GM21723 (cell line): Measurements from ENCODE around the gene MRPL23.
A peak's percentile ranks its signal among the peaks of the same experiment; 100 is the strongest.

Experiments
- ATAC-seq: cut with Tn5 transposase; IDR thresholded peaks from one replicate; pipeline ENCODE4 v1.9.1; 2021; ENCODE audit warnings: mild to moderate bottlenecking, moderate library complexity; ENCODE audit not compliant: unreplicated experiment

Gene MRPL23

DNA sequence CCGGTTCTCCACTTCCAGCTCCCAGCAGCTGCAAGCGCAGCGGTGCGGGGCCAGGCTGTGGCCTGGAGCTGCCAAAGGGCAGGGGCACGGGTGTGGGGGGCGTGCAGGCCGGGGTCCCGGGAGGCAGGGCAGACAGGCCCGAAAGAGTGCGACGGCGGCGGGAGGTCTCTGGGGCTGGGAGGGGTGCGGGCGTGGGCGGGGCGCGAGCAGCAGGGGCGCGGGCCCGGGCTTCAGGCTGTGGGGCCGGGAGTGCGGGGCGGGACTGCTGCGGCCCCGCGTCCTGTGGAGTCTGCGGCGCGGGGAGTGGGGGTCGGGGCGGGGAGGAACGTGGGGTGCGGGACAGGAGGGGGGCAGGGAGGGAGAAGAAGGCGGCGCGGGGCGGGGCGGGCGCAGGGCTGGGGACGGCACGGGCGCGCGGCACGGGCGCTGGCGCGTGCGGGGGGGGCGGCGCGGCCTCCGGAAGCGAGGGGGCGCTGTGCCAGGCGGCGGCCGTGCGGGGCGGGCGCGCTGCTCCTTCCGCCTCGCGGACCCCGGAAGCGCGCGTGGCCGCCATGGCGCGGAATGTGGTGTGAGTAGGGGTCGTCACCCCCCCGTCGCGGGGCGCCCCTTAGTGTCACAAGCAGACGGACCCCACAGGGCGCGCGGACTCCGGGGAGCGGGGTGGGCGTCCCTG, at the start of gene MRPL23:
MRPL23 (plus strand) TSS at position 521 of the 673 bp plus-strand sequence; CDS start at position 552, 31 bp downstream.
- ATAC-seq: no peak

DNA sequence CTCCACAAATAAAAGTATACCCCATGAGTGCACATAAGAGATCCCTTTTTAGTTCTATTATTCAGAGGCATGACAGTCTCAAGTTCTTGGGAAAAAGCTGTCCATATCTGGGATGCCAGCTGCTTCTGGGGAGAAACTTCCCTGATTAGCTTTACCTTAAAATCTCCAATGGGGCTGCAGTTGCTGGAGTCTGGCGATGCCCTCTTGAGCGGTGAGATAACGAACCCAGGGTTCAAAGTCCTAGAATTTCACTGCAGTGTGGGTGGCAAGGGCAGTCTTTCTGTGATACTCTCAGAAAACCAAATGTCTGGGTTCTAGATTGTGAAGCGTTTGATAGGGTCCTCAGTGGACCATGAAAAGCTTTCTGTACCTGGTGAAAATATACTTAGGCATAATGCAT, 48.0 kb upstream of the MRPL23 start:
- no peak for ATAC-seq

DNA sequence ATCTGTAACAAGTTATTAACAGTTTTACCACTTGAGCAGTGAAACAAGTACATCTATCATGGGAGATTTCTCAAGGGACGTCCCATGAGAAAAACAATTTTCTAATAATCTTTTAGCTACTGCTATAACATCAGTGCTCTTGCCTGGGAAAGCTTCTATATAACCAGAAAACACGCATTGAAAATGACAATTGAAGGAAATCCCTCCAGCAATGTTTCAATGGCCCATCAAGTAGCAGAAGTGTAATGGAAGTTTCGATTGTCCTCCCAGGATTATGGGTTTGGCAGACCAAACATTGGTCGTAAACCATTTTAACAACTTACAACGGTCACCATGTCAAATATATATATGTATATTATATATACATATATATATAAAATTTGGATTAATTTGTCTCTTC, 47.4 kb upstream of the MRPL23 start:
- ATAC-seq: no peak

DNA sequence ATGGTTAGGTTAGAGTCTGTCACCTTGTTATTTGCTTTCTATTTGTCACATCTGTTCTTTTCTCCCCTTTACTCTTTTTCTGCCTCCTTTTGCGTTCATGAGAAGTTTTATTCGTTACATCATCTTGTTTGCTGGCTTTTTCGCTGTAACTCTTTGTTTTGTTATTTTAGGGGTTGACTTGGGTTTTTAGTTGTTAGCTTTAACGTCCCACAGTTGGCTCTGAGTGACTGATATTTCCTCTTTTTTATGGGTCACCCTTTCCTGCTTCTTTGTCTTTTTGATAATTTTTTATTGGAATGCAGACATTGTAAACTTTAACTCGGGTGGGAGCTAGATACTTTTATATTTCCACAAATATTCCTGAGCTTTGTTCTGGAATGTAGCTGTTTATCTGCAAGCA, 41.0 kb upstream of the MRPL23 start:
- no peak for ATAC-seq

DNA sequence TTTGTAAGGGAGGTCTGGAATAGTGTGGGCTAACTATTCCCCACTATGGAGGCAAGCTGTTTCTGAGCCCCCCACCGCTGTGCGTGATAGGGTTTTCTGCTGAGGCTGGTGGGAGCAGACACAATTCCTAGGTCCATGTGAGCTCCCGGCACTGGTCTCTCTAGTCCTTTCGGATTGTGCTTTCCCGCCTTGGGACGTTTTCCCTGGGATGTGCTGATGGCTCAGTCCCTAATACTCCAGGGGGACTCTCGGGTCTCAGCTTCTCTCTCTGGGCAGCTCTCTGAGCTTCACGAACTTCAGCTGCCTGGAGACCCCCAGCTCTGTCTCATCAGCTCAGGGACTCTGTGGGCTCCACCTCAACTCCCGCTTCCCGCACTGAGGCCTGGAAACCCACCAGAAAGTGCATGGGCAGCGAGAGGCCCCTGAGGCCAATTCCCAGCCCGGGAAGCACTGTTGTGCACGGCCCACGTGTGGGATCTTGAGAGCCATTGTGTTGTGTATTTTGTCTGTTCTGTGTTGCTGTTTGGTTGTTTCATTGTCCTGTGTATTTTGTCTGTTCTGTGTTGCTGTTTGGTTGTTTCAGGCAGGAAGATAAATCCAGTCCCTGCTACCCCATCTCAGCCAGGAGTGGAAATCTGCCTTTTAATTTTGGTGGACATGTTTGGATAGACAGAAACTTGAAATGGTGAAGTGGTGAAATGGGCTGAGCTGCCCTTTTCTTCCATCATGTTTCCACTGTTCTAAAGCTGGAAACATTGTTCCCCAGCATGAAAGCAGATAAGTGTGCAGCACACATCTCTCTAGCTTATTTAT, 40.3 kb upstream of the MRPL23 start:
- ATAC-seq: no peak

DNA sequence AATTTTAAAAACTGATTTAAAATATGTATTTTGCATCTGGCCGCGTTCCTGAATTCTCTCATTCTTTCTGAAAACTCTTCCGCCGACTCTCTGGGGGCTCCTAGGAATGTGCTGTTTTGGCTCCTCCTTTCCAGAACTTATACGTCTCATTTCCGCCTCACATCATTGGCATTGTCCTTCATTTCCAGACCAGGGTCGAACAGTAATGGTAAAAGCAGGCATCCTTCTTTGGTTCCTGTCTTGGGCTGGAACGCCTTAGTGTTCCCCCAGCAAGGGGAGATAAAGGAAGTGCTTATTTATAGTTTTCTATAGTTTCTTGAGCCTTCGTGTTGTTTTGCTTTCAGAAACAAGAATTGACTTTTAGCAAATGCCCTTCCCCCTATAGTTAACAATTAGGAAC, 38.5 kb upstream of the MRPL23 start:
- ATAC-seq: no peak

DNA sequence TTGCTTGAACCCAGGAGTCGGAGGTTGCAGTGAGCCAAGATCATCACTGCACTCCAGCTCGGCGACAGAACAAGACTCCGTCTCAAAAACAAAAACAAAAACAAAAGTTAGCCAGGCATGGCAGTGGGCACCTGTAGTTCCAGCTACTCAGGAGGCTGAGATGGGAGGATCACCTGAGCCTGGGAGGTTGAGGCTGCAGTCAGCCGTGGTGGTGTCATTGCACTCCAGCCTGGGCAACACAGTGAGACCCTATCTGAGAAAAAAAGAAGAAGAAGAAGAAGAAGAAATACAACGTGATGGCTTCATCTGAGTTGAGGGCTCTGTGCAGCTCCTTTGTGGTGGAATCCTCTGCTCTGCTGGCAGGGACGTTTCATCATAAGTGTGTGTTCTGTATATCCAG, 37.6 kb upstream of the MRPL23 start:
- ATAC-seq: no peak

DNA sequence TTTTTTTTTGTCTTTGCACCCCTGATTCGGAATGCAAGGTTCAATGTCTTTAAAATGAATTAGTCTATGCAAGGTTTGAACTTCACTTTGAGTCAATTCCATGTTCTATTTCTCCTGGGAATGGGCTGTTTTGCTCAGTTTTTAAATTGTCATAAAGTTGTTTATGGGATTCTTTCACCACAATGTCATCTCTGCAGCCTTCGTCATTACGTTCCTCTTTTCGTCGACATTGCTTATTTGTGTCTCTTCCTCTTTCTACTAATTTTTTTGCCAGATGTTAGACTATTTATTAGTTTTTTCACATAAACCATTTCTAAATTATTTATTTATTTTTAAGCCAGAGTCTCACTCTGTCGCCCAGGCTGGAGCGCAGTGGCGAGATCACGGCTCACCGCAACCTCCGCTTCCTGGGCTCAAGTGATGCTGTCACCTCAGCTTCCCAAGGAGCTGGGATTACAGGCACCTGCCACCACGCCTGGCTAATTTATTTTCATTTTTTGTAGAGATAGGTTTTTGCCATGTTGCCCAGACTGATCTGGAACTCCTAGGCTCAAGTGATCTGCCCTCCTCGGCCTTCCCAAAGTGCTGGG, 34.7 kb upstream of the MRPL23 start:
- no peak for ATAC-seq

DNA sequence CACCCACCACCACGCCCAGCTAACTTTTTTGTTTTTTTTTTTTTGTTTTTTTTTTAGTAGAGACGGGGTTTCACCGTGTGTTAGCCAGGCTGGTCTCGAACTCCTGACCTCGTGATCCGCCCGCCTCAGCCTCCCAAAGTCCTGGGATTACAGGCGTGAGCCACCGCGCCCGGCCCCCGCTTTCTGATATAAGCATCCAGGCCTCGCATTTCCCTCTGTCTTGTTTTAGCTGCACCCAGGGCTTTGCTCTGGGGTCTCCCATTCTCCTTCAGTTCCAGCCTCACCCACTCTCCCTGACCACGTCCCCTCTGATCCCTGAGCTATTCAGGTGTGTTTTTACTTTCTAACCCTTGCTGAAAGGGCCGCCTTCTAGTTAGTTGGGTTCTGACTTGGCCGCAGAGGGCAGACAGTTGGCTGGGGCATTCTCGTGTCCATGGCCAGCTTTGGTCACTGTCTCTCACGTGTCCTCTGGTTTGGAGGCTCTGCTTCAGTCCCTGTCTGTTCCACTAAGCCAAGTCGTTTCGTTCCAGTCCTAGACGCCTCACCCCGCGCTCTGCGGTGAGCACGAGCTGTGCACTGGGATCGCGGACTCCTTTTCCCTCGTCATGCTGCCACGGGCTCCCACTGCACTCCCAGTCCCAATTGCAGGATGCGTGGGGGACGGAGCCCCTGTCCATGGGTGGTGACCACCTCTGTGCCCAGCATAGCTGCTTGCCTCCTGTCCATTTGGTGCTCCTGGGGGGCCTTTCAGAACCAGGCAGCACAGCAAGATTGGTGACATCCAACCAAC, 33.7 kb upstream of the MRPL23 start:
- ATAC-seq: no peak

DNA sequence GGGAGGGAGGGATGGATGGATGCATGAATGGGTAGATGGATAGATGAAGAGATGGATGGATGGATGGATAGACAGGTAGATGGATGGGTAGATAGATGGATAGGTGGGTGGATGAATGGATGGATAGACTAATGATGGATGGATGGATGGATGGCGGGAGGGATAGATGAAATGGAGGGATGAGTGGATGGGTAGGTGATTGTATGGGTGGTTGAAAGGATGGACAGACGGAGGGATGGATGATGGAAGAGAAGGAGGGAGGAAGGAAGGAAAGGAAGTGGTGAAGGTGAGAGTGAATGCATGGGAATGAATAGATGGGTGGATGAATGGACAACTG, 31.4 kb upstream of the MRPL23 start:
- ATAC-seq: no peak

DNA sequence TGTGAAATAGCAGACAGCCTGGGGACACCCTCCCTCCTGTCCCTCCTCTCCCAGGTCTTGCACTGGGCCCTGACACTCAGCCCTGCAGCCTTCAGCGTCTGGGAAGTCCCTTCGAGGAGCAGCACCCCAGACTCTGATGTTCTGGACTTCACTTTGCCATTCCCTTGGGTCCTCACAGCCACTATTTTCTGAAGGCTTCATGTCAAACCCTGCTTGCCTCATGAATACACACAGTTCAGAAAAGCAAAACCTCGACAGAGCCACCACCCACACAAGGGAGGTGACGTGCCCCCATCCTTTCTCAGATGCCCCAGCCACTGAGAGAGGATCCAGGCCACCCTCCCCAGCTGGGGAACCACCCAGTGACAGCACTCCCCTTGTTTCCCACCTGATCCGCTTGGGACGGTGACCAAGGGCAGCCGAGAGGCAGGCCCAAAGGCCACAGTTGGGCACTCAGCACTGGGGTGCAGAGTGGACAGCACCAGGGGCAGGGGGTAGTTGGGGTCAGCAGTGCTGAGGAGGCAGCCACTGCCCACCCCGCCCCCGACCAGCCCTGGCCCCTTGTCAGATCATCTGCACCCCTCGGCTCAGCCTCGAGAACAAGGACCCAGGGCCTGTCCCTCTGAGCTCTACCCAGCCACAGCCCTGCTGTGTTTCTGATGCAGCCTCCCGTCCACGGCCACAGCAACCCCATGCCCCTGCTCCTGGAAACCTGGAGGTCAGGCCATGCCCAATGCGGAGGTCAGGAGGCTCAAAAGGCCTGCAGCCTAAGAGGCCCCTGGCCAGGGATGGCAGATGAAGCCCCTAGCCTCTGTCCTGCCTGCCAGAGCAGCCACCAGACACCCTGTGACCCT, 30.8 kb upstream of the MRPL23 start:
- ATAC-seq: peak; percentile 60

DNA sequence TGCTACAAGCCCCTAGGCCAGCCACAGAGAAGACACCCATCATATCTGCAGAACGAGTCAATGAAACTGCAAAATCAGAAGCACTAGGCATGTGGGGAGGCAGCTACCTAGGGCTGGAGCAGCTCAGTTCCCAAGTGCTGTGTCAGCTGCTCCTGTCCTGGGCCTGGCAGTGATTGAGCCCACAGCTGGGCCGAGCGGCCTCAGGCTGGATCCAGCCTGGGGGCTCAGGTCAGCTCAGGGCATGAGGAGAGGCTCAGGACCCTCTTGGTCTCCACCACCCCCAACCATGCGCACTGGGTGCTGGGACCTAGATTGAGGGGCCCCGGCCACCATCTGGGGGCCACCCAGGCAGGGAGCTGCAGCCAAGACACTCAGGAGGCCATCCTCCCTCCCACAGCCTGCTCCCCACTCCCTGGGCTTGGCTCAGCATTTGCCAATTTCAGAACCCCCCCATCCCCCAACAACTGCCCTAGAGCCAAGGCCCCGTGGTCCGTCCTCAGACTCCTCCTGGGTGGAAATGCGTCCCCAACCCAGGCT, 30.1 kb upstream of the MRPL23 start:
- ATAC-seq: peak; percentile 19

DNA sequence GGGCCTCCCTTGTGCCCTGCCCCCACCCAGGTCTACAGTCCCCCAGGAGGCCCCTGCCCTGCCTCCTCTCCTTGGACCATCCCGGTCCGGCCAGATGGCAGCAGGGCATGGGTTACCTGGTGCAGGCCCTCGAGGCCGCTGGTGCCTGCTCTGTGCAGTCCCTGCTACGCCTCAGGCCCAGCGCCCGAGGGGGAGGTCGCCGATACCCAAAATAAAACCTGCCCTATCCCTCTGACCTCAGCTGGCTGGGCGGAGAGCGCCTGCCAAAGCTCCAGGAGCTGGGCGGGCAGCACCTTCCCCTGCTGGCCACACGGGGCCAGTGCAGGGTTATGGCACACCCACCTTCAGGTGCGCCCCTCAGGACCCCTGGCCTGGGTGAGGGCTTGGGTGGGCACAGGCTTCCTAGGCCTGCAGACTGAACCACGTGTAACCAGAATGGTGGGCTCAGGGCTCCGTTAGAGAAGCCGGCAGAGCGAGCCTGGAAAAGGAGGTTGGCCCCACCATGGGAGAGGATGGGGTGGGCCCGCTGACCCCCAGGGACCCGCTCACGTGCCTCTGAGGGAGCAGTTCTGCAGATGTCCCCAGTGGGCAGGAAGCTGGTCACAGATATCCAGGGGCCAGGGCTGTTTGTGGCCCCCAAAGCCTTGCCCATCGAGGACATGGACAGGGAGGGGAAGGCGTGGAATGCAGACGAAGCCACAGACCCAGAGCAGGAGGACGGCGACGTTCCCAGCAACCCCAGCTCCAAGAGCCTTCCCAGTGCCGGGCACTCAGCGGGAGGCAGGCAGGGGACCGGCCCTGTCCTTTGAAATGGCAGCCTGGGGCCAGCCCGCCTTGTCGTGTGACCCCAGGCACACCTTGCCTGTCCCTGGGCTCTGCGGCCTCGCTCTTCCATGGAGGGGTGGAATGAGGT, 29.4 kb upstream of the MRPL23 start:
- ATAC-seq: no peak

DNA sequence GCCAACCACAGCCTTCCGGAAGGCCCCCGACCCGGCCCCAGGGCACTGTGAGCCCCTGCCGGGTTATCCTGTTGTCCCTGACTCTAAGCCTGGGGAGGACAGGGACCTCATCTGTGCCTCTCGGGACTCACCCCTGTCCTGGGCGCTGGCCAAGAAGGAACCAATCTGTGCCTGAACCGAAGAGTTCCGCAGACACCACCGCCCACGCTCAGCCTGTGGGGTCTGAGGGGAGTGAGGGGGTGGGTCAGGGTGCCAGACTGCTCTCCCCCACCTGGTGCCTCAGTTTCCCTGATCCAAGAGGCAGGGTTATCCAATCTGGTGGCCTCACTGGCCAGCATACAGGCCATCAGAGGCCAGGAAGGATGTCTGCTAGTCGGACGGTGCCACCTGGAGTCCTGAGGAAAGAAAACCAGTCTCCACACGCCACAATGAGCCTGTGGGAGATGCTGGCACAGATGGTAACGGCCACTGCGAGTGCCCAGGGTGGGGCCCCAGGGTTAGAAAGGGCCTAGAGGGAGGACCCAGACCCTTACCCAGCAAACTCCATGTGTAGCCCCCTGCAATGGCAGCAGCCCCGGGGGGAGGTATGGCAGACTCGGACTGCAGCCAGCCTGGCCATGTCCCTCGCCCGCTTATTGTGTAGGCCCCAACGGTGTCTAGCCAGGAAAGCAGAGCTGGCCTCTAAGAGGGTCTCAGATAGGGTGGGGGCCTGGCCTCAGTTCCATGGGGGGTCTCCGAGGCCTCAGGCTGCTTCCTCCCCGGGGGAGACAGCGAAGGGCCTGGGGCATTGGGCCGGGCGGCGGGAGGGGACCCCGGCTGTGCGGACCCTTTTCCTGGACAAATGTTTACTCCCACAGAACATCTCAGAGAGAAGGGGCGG, 28.5 kb upstream of the MRPL23 start:
- ATAC-seq: no peak

DNA sequence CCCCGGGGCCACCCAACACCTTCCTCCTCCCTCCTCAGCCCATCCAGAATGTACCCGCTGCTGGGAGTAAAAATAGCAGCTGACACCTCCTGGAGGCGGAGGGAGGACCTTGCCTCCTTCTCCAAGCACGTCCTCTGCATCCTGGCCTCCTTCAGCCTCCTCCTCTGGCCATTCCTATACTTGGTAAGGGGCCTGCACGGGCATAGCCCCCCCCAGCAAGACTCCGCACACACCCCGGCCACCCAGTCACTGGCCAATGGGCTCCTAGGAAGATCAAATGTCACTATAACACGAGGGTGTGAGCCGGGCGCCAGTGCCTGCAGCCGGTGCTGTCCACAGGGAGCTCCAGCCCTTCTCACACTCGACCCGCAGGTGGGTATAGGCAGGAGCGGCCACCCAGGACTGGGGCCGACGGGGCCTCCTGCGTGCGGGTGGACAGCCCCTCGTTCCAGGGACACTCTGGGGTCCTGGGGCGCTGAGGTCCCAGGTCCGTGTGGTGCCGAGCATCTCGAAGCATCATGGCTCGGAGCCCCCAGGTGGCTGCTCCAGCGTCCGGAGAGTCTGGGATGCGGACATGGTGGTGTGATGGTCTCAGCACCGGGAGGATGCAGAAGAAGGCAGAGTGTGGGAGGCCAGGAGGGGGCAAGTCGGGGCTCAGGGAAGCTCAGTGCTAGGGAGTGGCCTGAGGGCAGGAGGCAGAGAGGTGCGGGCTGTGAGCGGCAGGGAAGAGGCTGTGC, 27.6 kb upstream of the MRPL23 start, which contains the start of gene TNNT3:
TNNT3 (plus strand) TSS at position 313 of the 737 bp plus-strand sequence. CDS start 3,172 bp downstream, outside the sequence.
- no peak for ATAC-seq

DNA sequence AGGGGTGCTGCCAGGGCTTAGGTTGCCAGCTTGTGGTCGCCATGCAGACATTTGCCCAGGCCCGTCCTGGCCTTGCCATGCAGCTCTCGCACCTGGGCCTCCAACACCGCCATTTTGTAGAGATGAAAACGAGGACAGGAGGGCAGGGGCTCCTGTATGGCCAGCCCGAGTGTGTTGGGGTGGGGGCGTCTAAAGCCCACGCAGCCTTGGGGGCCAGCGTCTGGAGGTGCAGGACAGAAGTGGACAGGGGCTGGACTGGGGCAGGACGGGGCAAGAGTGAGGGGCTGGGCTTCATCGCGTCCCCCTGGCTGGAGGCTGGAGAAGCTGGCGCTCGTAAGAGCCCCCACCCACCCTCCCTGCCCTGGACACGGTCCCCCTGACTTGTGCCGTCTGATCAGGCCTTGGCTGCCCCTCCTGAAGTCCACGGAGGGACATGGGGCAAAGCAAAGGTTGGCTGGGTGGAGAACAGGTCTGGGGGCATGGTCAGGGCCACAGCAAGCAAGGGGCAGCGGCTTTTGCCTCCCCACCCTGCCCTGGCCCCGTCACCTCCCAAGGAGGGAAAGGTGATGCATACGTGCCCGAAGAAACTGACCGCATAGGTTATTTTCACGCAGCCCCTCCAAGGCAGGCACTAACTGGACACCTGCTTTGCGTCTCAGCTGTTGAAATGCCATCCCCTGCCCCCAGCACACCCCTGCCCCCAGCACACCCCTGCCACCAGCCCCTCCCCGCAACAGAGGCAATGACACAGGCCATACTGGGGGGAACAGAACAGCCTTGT, 26.8 kb upstream of the MRPL23 start:
- ATAC-seq: no peak
